Coronary artery (tissue), 2 donors: ENCODE data around the gene TESMIN.

Source experiments
- DNase-seq: peaks from one replicate; pipeline ENCODE4 v3.0.0-alpha.2; 2017; ENCODE audit warnings: low spot score
- H3K27ac ChIP-seq, 2 donors: fragments of 200-600 bp; sonication (generic); one replicate each; pipeline ENCODE4 v1.5.1; 2016 to 2019
- H3K4me3 ChIP-seq: fragments of 200-600 bp; sonication (generic); 2 replicates; pipeline ENCODE4 v1.5.1; 2016; ENCODE audit warnings: mild to moderate bottlenecking, moderate library complexity
- TF ChIP-seq, protein P1 (sequence below): fragments of 200-600 bp; sonication (generic); IDR thresholded peaks from one replicate; pipeline ENCODE4 v1.5.1; 2019; ENCODE audit warnings: antibody characterized with exemption

TESMIN gene

DNA sequence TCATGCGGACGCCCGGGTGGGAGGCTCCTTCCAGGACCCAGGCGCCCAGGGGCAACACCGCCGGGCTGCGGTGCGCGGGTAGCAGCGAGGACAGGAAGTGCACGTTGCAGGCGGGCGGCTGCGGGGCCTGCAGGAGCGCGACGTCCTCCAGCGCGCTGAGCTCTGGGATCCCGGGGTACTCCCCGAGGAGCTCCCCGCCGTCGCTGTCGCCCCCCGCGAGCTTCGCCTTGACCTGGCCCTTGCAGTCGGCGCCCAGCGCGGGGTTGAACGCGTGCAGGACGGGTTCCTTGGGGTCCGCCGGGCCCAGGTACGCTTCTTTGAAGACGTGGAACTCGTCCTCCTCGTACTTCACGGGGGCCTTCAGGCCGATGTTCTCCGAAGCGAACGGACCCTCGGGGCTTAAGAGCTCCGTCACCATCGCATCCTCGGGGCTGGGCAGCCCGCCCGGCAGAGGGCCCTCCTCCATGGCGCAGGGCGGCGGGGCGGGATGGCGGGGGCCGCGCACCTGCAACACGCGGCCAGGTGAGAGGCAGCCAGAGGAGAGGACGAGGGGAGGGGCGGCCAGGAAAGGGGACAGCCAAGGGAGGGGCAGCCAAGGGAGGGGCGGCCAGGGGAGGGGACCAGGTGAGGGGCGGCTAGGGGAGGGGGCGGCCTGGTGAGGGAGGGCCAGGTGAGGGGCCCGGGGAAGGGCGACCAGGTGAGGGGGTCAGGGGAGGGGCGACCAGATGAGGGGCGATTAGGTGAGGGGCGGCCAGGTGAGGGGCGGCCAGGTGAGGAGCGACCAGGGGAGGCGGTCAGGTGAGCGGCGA is 921 bp downstream of the TESMIN start:
- H3K27ac ChIP-seq: no peak overlapping the region
- peak overlapping the region; percentile 71 for H3K4me3 ChIP-seq
- DNase-seq: no peak
- TF ChIP-seq, protein P1, sequence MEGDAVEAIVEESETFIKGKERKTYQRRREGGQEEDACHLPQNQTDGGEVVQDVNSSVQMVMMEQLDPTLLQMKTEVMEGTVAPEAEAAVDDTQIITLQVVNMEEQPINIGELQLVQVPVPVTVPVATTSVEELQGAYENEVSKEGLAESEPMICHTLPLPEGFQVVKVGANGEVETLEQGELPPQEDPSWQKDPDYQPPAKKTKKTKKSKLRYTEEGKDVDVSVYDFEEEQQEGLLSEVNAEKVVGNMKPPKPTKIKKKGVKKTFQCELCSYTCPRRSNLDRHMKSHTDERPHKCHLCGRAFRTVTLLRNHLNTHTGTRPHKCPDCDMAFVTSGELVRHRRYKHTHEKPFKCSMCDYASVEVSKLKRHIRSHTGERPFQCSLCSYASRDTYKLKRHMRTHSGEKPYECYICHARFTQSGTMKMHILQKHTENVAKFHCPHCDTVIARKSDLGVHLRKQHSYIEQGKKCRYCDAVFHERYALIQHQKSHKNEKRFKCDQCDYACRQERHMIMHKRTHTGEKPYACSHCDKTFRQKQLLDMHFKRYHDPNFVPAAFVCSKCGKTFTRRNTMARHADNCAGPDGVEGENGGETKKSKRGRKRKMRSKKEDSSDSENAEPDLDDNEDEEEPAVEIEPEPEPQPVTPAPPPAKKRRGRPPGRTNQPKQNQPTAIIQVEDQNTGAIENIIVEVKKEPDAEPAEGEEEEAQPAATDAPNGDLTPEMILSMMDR: no peak

DNA sequence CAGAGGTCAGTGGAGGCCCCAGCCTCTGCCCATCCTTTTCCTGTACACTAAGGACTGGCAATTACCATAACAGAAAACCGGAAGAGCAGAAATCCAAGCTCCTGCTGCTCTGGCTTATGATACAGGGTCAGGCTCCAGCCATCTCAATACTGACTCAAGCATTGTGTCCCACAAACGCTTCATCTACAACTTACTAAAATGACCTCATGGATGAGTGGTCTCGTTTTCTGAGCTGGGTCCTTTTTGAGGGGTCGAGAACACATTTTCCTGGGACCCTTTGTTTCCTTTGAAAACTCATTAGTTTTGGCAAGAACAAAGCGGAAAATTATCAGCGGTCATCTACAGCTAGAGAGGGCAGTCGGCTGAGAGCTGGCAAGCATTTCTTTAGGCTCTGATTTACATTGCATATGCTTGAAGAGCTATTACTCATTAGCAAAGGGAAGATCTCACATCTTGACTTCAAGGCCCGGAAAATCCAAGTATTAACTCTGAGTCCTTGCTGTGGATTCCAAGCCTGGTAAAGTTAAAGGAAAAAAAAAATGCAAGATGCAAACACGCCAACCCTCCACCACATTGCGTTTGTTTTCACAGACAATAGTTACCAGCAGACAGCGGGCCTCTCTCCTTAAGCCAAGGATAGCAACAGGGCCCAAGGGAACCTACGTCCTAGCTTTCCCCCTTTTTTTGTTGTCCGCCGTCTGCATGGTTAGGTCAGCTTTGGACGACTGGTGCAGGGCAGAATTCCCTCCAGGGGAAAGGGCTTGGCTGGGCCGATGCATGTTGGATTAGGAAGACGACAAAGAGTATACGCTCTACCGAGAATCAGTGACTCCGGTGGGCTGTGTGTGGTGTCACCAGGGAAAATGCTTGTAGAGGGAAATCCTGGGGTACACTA is 1.8 kb downstream of the TESMIN start:
- TF ChIP-seq, protein P1: no peak
- DNase-seq: no peak
- Histone ChIP-seq H3K4me3 (no peak overlapping the region), H3K27ac (no peak overlapping the region)

DNA sequence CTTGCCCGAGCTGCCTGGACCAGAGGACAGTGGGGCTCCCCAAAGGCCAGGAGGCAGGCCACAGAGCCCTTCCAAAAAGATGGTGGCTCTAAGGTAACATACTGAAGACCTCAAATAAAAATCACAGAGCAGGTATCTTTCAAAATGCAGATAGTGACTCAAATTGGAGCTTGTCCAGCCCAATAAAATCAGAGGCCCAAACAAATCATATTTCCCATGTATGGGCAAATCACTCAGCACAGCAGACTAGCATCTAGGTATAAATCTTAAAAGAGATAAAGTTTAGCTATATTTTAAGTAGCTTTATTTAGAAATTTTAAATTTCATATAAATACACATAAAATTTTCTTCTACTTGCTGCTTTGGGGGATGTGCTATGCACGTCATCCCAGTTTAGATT is 3.3 kb downstream of the TESMIN start:
- H3K27ac ChIP-seq: no peak overlapping the region
- H3K4me3 ChIP-seq: no peak overlapping the region
- TF ChIP-seq, protein P1: no peak
- no peak for DNase-seq

DNA sequence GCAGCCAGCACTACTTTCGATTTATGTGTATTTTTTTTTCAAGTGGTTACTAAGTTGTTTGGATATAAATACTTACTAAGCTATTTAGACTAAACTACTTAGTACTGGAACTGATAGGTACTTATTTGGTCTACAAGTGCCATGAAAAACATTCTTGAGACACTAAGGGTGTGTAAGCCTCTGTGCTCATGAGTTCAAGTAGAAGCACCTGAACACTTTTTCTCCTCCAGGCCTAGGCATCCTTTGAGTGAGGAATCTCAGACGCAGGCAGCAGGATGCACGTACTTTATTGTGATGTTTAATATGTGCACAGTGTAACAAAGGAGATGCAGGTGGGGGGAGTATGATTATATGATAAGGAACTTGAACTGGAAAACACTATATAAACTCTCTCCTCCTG is 7.8 kb downstream of the TESMIN start:
- no peak for DNase-seq
- Histone ChIP-seq H3K27ac (no peak overlapping the region), H3K4me3 (no peak overlapping the region)
- TF ChIP-seq, protein P1: no peak

DNA sequence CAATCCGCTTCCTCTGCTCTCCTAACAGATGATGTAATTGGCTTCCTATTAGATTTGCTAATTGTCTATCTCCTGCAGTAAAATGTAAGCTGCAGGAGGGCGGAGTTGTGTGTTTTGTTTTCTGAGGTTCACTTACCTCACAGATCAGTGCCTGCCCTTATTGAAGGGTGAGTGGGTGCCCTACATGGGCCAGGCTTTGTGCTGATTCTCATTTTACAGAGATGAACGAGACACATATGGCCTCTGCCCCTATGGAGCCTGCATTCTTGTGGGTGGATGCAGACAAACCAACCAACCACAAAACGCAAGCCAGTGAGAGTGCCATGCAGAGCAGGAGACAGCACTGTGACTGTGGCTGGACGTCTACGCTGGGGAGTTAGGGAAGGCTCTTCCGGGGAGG is 9.9 kb downstream of the TESMIN start:
- no peak for DNase-seq
- TF ChIP-seq, protein P1: no peak

DNA sequence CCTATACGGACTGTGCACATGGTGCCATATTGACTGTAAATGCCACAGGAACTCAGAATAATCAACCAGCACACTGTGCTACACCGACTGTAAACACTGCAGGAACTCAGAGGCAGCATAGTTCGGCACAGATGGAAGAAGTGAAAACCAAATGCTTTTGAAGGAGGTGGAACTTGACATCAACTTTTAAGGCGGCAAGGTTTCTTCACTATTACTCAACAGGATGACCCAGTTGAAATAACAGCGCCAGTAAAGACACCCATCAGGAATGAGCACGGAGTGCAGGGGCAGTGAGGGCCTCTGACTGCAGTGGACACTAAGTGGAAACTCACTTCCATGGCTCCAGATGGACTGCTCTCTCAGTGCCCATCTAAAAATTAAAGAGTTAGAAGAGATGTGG is 15.7 kb downstream of the TESMIN start:
- Histone ChIP-seq H3K27ac (no peak overlapping the region), H3K4me3 (no peak overlapping the region)
- TF ChIP-seq, protein P1: no peak
- DNase-seq: no peak

More for the DNA sequence above, 9.9 kb downstream of the TESMIN start:
- no peak overlapping the region for H3K27ac ChIP-seq
- no peak overlapping the region for H3K4me3 ChIP-seq
